HG03558 (cell line): Measurements from ENCODE around the gene KLF13.
"Not testable (repeated sequence)": the region's sequence is repeated elsewhere in the genome, so short reads cannot be mapped to it uniquely, and the experiment has no call there.

Experiments
- ATAC-seq: cut with Tn5 transposase; IDR thresholded peaks from one replicate; pipeline ENCODE4 v1.9.1; 2021; ENCODE audit warnings: moderate number of reproducible peaks; ENCODE audit not compliant: unreplicated experiment; ENCODE audit errors: extremely low read depth

The KLF13 gene

DNA sequence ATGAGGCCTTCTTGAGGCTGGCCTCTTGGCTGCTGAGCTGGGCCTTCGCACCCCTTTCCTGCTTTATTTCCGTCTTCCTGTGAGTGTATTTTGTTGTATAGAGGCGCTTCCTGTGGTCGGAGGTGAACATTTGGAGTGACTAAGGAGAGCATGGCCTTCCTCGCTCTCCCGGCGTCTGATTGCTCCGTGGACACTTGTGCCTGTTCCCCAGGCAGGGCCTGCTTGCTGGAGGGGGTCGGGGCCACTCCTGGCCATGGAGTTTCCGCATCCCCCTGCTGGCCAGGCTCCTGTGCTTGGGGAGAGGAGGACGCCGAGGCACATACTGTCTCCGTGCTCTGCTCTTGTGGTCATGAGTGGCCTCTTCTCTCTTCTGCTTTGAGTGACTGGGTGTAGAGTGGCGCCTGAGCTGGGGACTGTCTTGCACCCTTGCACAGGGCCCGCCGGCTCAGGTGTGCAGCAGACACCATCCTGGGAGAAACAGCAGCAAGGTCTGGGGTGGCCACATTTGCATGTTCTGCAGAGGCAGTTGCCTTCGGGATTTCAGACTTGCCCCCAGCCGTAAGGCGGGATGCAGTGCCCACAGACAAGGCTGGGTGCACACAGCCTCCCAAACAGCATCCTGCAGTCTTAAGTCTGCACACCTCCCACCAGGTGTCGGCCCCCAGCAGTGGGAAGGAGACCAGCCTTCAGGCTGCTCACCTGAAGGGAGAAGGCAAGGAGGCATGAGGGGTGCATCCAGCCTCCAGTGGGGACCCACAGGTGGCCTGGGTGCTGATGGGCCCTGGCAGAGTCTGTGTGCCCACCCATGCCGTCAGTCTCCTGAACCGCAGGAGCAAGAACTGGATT, 16.4 kb downstream of the KLF13 start:
- ATAC-seq: no peak

DNA sequence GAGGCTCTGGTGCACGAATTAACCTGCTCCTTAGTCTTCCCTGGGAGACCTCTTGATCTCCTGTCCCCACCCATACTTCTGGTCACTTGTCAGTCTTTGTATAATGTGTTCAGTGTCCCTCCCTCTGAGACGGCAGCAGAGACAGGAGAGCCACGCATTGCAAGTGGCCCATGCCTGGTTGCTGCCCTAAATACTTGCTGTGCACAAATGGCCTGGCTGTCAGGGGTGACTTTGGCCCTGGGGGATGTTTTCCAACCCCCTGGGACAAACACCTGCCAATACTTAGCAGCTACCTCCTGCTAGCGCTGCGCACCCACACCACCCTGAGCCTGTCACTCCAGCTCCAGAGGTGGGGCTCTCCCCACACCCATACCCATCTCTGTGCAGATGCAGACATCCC, 17.2 kb downstream of the KLF13 start:
- no peak for ATAC-seq

DNA sequence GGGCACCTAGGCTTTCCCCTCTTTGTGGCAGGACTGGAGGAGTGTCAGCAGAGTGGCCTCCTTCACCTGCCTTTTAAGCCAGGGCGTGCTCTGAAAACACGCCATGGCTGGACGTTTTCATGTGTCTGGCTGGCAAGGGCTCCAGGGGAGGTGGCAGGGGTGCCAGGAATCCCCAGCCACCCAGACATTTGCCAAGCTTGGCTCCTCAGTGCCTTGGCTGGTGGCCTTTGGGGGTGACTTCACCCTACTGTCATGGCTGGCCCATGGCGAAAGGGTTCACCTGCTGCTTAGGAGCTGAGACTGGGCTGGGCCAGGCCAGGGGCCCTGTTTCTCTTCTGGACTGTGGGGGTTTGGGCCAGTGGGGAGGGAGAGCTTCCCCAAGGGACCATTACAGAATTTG, 17.6 kb downstream of the KLF13 start:
- no peak for ATAC-seq

DNA sequence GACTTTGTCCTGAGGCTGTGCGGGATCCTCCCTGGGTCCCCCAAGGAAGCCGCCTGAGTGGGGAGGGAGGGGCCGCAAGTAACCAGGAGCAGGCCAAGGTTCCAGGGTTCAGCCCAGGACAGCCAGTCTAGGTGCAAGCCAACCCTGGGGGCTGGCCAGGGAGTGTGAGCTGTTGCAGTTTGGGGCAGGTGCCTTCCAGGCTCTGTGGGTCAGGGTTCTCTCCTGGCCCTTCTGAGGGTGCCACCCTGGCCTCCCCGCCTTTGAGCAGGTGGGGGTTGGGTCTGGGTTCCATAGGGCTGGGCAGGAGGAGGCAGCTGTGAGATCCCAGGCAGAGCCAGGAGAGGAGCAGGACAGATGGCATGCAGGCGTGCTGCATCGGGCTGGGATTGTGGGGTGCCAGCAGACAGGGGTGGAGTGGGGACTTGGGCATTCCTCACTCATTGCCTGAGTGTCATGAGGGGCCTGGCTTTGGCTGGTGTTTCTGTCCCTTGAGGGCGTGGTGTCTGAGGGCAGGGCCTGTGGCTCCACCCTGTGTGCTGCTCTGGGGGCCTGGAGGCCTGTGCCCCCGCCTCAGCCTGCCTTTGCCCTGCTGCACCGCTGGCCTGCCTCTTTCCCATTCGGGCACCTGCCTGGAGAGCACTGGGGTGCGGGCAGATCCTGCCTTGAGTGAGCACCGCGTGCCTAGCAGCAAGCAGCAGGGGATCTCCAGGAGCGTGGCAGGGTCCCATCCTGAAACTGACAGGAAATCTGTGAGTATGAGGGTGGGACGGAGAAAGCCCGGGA, 18.4 kb downstream of the KLF13 start:
- no peak for ATAC-seq

DNA sequence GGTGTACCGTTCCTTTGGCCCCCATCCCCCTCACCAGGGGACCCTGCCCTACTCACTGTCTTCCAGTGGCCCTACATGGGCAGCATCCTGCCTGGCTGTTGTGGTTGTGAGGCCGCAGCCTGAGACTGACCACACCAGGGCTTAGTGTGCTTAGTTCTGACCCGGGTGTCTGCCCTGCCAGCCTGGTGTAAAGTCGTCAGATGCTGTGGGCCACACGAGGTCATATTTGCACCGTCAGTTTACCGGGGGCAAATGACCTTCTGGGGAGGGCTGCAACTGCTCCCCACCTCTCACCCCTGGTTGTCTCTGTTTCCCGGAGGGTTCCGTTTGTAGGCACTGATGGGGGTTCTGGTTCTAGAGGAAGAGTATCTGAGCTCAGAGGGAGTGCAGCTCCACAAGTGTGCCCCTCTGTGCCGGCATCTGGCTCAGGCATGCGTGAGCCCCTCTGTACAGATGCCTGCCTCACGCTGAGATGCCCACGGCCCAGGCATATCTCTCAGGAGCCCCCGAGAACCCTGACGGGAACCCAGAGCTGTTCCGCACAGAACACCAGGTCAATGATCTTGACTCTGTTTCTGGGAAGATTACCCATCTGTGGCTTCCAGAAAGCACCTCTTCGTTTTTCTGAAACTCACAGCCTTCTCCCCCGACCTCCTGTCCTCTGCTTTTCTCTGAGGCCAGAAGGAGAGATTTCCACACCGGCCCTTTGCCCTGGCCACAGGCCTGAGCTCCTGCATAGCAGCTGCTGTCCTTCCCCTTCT, 19.2 kb downstream of the KLF13 start:
- ATAC-seq: no peak

DNA sequence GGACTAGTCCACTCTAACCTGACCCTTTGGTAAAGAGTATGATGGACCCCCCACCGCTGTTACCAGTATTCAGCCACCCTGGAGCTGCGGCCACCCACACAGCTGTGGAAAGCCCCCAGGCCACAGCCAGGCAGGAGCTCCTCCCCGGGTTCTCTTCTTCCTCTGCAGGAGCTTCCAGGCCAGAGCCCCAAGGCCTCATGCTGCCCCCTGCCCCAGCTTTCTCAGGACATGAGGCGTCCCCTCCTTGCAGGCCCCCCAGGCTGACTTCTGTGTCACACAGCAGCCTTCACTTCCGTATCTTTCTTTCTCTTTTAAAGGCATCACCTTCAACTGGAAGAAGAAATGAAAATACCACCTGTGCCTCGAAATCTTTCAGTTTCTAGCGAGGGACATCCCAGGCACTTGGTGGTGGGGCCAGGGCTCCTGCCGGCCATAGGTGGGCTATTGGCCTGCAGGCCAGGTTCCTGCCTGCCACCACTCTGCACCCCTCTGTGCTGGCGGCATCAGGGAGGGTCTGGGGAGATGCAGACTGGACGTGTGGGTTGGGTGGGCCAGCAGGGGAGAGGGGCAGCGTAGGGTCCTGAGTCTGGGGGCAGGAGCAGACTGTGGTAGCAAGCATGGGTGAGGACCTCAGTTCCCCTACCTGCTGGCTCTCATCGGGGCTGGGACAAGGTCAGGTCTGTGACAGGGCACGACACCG, 19.9 kb downstream of the KLF13 start:
- no peak for ATAC-seq

DNA sequence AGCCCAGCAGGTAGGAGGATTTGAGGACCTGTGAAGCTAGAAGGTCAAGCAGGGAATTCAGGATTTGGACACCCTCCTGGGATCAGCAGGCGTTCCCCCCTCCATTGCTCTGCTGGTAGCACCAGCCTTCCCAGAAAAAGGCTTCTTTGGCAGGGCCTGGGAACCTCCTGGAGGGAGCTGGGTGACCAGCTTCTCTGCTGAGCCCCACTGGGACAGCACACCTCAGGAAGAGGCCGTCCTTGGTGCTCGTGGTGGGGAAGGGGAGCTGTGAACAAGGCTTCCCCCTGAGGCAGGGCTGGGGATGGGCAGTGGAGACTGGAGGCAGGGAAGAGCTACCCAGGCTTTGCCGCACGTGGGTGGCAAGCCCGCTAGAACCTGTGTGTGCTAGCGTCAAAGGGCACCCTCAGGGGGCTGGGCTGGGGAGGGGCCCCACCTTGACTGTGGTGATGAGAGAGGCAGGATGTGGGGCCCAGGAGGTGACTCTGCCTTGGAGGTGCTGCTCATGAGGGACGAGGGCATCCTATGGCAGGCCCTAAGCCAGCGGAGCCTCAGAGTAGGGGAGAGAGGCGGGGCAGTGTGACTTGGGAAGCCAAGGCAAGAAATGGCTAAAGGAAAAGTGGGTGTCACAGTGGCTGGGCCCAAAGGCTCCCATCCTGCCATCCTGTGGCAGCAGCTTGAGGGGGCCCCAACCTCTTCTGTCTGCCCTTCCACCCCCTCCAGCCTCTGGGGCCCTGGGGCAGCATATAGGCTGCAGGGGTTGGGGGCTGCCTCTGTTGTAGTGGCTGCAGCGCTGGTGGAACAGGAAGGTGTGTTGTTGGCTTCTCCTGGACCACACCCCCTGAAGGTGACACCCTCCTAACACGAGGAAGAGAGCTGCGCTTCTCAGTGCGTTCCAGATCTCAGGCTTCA, 20.7 kb downstream of the KLF13 start:
- ATAC-seq: no peak

DNA sequence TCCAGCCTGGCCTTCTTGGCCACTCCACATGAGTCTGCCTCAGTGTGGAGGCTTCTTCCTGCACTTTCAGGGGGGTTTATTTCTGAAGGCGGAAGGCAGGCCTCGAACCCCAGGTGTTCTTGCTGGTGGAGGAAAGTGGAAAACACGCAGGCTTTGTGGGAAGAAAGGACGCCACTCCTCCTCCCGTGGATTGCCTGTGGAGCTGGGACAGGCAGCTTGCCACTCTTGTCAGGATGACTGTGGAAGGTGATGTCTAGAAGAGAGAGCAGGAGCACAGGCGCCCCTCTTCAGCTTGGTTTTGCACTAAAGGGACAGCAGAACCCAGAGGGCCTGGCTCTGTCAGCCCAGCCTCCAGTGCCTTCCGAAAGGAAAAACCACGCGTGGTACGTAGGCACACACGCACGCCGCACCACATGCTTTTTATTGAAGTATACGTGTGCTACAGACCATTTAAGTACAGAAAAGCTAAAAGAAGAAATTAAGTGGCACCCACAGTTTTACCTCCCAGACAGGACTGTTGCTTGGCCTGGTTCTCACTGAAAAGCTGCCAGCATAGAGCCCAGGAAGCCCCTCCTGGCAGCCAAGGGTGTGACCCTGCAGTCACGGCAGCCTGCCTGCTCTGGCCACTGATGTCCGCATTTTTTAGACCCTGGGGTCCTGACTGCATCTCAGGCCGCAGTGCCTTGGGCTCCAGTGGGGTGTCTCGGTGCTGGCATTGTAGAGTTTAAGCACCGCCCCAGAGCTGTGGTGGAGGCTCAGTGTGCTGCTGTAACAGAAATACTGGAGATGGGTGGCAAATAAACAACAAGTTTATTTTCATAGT, 21.6 kb downstream of the KLF13 start:
- no peak for ATAC-seq

DNA sequence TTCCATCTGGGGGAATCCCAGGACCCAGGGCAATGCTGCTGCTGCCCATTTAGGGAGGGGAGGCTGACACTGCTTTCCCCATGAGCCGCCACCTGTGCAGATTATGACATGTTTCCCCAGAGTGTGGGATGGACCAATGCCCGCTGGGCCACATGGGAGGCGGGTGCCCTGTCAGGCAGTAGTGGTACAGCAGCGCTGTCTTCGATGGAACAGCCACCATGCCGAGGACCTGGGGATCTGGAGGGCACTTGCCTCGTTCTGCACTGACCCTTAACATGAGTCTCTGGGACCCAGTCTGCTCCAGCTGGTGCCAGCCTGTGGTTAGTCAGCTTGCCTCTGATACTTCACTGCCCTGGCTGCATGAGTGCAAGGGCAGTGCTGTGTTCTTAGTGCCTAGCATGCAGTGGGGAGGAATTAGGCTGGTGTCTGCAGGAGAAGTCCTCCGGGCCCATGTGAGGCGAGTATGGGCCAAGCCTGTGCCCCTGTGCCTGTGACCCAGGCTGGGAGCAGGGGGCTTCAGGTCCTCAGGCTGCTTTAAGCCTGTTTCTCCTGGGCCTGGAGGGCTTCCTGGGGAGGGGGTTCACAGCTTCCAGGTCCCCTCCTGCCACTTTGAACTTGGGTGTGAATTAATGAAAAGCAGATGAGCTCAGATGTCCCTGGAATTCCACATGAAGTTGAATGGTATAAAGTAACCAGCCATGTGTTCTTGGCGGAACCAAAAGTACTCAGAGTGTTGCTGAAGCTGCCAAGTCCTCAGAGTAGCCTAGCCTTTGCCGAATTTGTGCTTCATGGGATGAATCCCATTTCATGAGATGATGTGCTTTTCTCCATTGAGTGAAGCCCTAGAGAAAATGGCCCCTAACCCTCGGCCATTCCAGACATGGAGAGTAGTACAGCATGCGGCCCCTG, 22.9 kb downstream of the KLF13 start:
- no peak for ATAC-seq

DNA sequence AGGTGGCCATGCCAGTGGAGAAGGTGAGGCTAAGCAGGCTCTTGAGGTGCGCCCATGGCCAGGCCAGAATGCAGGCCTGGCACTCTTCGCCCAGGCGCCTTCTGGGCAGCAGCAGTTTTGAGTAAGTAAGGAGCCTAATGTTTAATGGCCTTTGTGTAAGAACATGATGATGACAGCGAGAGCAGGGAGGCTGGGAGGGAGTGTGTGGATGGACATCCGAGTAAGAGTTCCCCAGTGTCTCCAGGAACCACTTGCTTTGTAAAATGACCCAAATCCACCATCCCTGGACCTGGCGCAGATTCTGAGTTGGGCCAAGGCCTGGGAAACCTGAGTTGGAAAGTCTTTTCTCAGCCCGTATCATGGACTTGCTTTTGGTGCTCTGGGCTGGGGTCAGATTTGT, 24.1 kb downstream of the KLF13 start:
- no peak for ATAC-seq

DNA sequence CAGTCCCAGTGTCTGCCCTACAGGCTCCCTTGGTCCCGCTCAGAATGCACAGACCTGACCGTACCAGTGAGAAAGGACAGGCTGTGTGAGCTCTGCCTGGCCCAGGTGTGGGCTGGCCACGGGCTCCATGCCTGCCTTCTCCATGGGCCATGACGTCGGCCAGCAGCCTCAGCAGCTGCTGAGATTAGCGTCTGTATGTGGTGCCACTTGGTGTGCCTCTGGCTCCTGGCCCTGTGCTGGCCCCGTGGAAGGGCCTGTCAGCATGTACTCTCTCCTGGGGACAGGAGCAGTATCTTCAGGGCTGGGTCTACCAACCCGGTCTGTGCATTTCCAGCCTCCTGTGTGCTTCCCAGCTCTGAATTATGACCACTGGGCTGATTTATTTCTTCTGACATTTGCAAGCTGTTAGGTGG, 25.7 kb downstream of the KLF13 start:
- no peak for ATAC-seq

DNA sequence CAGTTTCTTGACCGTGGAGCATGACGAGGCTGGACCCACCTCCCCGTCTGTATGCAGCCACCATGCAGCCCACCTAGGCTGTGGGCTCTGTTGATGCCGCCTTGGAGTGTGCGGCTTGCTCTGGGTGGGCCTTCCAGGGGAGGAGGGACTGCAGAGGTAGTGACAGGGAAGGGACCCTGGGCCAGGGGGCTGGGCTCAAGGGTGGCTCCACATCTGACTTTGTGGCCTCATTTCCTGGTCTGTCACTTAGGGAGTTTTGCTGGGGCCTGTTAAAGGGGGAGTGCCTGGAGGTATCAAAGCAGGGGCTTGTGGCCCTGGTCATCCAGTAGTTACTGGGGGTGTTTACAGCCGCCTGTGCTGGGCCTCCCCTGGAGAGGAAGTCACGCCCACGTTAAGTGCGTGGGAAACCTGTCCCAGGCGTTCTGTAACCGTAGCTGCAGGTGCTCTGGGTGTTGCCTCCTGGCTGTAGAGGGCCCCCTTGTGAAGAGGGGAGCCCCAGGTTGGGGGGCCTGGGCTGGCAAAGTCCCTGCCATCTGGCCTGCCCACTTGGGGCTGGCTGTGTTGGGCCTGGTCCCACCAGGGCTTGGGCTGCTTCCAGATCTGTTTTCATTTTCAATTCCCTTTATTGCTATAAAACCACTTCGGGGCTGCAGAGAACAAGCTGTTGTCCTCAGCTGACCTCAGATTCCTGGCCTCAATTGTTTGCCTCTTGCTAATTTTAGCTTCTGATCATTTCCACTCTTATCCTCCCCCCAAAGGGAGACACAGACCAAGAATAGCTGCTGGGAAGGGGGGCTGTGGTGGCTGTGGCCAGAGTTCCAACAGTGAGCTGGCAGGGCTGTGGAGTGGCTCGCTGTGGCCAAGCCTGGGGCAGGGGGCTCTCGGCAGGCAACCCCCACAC, 26.5 kb downstream of the KLF13 start:
- ATAC-seq: peak; percentile 41

DNA sequence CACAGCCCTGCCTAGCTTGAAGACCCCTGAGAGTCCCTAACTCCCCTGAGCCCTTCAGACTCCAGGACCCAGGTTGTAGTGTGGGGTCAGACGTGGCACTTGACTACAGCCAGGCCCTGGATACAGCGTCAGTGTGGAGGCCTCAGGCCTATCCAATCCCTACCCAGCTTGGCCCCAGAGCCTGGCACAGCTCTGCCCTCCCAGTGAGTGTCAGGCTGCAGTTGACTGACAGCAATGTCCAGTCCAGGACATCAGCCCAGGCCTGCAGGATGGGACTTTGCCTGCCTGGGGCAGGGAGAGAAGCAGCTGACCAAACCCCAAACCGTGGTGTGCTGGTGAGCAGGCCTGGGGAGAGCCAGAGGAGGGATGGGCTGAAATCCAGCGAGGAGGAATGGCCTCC, 27.3 kb downstream of the KLF13 start:
- ATAC-seq: no peak

DNA sequence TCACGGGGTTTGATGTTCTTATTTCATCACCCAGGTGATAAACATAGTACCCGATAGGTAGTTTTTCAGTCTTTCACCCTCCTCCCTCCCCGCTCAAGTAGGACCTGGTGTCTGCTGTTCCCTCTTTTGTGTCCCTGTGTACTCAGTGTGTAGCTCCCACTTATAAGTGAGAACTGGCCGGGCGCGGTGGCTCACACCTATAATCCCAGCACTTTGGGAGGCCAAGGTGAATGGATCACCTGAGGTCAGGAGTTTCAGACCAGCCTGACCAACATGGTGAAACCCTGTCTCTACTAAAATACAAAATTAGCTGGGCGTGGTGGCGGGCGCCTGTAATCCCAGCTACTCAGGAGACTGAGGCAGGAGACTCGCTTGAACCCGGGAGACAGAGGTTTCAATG, 29.5 kb downstream of the KLF13 start:
- not testable (repeated sequence) for ATAC-seq

DNA sequence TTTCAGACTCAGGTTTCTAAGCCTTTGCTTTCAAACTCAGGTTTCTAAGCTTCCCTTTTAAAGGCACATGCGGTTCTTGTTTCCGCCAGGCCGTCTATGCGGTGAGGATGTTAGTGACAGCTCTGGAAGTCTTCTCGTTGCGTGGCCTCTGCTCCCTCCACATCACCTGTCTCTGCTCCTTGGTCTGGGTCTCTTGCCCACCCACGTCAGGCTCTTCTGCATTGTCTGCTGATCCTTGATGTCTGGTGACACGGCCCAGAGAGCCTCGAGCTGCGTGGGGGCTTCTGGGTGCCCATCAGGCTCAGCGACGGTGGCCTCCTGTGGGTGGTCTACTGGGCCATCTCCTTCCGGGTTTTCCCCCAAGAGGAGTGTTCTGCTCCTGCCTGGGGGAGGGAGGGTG, 30.5 kb downstream of the KLF13 start:
- ATAC-seq: no peak

DNA sequence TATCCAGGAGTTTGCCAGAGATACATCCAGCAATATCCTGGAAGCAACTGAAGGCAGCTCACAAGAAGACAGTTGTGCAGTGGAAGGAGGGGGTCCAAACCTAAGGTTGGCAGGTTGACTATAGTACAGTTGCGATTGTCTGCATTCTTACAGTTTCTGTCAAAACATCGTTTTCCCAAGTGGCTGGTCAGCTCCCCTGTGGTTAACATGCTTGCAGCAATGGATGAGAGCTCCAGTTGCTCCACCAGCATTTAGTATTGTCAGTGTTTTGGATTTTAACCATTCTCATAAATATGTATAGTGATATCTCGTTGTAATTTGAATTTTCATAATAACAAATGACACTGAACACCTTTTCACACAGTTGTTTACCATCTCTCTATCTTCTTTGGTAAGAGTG, 31.5 kb downstream of the KLF13 start:
- no peak for ATAC-seq
